Mesenchymal stem cell (in vitro differentiated cells and primary cell): ENCODE measurements around the gene ZNF444.
"Not testable (repeated sequence)": the region's sequence is repeated elsewhere in the genome, so short reads cannot be mapped to it uniquely, and the experiment has no call there.

Experiments used
- DNase-seq: peaks from one replicate; pipeline ENCODE4 v3.0.0-alpha.2; 2013
- H2AFZ ChIP-seq: one replicate; pipeline ENCODE4 v1.6.1; 2013; ENCODE audit warnings: low read depth, mild to moderate bottlenecking, control low read depth, inconsistent platforms, low read length, moderate library complexity
- H2AK5ac ChIP-seq: 2 replicates; pipeline ENCODE4 v1.6.1; 2013; ENCODE audit warnings: low read length, moderate library complexity, mild to moderate bottlenecking, inconsistent platforms; ENCODE audit not compliant: severe bottlenecking
- H2BK120ac ChIP-seq: one replicate; pipeline ENCODE4 v1.6.1; 2013; ENCODE audit warnings: low read depth, mild to moderate bottlenecking, inconsistent platforms, low read length, moderate library complexity
- H2BK12ac ChIP-seq, 2 experiments: one replicate each; pipeline ENCODE4 v1.6.1; 2013; ENCODE audit warnings: inconsistent platforms in 2 of 2, low read length in 2 of 2, mild to moderate bottlenecking in 2 of 2, moderate library complexity in 2 of 2, control low read depth in 1 of 2
- H2BK15ac ChIP-seq: one replicate; pipeline ENCODE4 v1.6.1; 2013; ENCODE audit warnings: mild to moderate bottlenecking, low read depth, inconsistent platforms; ENCODE audit not compliant: poor library complexity, severe bottlenecking
- H2BK5ac ChIP-seq: 2 replicates; pipeline ENCODE4 v1.6.1; 2013; ENCODE audit warnings: low read depth, mild to moderate bottlenecking, low read length, control low read depth, inconsistent platforms; ENCODE audit not compliant: poor library complexity, severe bottlenecking
- H3K14ac ChIP-seq, 2 experiments: one replicate each; pipeline ENCODE4 v1.6.1; 2013; ENCODE audit warnings: inconsistent platforms in 2 of 2, low read length in 2 of 2, control low read depth in 1 of 2, mild to moderate bottlenecking in 1 of 2, moderate library complexity in 1 of 2
- H3K18ac ChIP-seq, 2 experiments: one replicate each; pipeline ENCODE4 v1.6.1; 2013; ENCODE audit warnings: inconsistent platforms in 2 of 2, low read length in 2 of 2, control low read depth in 1 of 2, low read depth in 1 of 2, mild to moderate bottlenecking in 1 of 2
- H3K23ac ChIP-seq, 2 experiments: one replicate each; pipeline ENCODE4 v1.6.1; 2013; ENCODE audit warnings: inconsistent platforms in 2 of 2, low read length in 2 of 2, mild to moderate bottlenecking in 2 of 2, moderate library complexity in 2 of 2, control low read depth in 1 of 2
- H3K27ac ChIP-seq: 2 replicates; pipeline ENCODE4 v1.5.1; 2013; ENCODE audit warnings: mild to moderate bottlenecking, moderate library complexity, low read length, control low read depth, inconsistent platforms; ENCODE audit not compliant: poor library complexity, severe bottlenecking
- H3K27me3 ChIP-seq, 2 experiments: 2 replicates each; pipeline versions ENCODE4 v1.6.1 to v1.7.0; 2013; ENCODE audit warnings: low read length in 2 of 2, mild to moderate bottlenecking in 2 of 2, moderate library complexity in 2 of 2, control low read depth in 1 of 2, inconsistent platforms in 1 of 2; ENCODE audit not compliant: control insufficient read depth in 1 of 2, insufficient read depth in 1 of 2
- H3K36me3 ChIP-seq, 2 experiments: 2 replicates each; pipeline versions ENCODE4 v1.6.1 to v1.7.0; 2013; ENCODE audit warnings: low read length in 2 of 2, control low read depth in 1 of 2, inconsistent platforms in 1 of 2, low read depth in 1 of 2, mild to moderate bottlenecking in 1 of 2; ENCODE audit not compliant: insufficient read depth in 2 of 2, control insufficient read depth in 1 of 2
- H3K4ac ChIP-seq, 2 experiments: one replicate each; pipeline ENCODE4 v1.6.1; 2013; ENCODE audit warnings: inconsistent platforms in 2 of 2, low read length in 2 of 2, mild to moderate bottlenecking in 2 of 2, moderate library complexity in 2 of 2, control low read depth in 1 of 2, low read depth in 1 of 2
- H3K4me1 ChIP-seq: 2 replicates; pipeline ENCODE4 v1.6.1; 2013; ENCODE audit warnings: low read depth, low read length, control low read depth; ENCODE audit not compliant: control insufficient read depth, insufficient read depth
- H3K4me2 ChIP-seq: 2 replicates; pipeline ENCODE4 v1.6.1; 2013; ENCODE audit warnings: low read length, mild to moderate bottlenecking, inconsistent platforms; ENCODE audit not compliant: poor library complexity, severe bottlenecking
- H3K4me3 ChIP-seq, 2 experiments: 2 replicates each; pipeline versions ENCODE4 v1.5.1 to v1.7.0; 2013; ENCODE audit warnings: low read length in 2 of 2, mild to moderate bottlenecking in 2 of 2, control low read depth in 1 of 2, low read depth in 1 of 2; ENCODE audit not compliant: insufficient read depth in 1 of 2
- H3K79me1 ChIP-seq: replicated peaks from 2 replicates; pipeline ENCODE4 v1.6.1; 2013; ENCODE audit warnings: mild to moderate bottlenecking, control low read depth, low read length, inconsistent platforms; ENCODE audit not compliant: poor library complexity, severe bottlenecking
- H3K9ac ChIP-seq: 2 replicates; pipeline ENCODE4 v1.7.0; 2013; ENCODE audit warnings: mild to moderate bottlenecking, low read length, moderate library complexity
- H3K9me3 ChIP-seq: 2 replicates; pipeline ENCODE4 v1.7.0; 2013; ENCODE audit warnings: mild to moderate bottlenecking, low read length; ENCODE audit not compliant: control insufficient read depth
- H4K8ac ChIP-seq: one replicate; pipeline ENCODE4 v1.6.1; 2013; ENCODE audit warnings: inconsistent platforms, mild to moderate bottlenecking, low read length, moderate library complexity
- H4K91ac ChIP-seq: one replicate; pipeline ENCODE4 v1.6.1; 2013; ENCODE audit warnings: mild to moderate bottlenecking, low read length, inconsistent platforms
- WGBS: methylation state at CpG from one replicate; pipeline ENCODE4 v1.1.7; 2013; ENCODE audit warnings: mixed read lengths; 5-methylcytosine and 5-hydroxymethylcytosine counted together

The ZNF444 gene

GRCh38 chr19:56098237-56098636 is 42.9 kb upstream of the ZNF444 start:
- H4K8ac ChIP-seq, H3K4ac ChIP-seq, H2AK5ac ChIP-seq, H3K18ac ChIP-seq, H2BK5ac ChIP-seq, H2BK15ac ChIP-seq, H3K4me2 ChIP-seq, H3K4me3 ChIP-seq, H3K9me3 ChIP-seq, H3K4me1 ChIP-seq, H4K91ac ChIP-seq, H2AFZ ChIP-seq, H3K14ac ChIP-seq, H3K9ac ChIP-seq, H2BK12ac ChIP-seq, DNase-seq, H3K27ac ChIP-seq, H2BK120ac ChIP-seq, H3K27me3 ChIP-seq, H3K23ac ChIP-seq: not testable (repeated sequence)
- Histone ChIP-seq H3K79me1 (peaks cover 38% of the 10 kb centered on the region), H3K36me3 (peaks cover 43 to 81% of the 10 kb centered on the region in 2 experiments)
- WGBS: 100% methylated on average over 19 of the region's 21 CpGs

DNA sequence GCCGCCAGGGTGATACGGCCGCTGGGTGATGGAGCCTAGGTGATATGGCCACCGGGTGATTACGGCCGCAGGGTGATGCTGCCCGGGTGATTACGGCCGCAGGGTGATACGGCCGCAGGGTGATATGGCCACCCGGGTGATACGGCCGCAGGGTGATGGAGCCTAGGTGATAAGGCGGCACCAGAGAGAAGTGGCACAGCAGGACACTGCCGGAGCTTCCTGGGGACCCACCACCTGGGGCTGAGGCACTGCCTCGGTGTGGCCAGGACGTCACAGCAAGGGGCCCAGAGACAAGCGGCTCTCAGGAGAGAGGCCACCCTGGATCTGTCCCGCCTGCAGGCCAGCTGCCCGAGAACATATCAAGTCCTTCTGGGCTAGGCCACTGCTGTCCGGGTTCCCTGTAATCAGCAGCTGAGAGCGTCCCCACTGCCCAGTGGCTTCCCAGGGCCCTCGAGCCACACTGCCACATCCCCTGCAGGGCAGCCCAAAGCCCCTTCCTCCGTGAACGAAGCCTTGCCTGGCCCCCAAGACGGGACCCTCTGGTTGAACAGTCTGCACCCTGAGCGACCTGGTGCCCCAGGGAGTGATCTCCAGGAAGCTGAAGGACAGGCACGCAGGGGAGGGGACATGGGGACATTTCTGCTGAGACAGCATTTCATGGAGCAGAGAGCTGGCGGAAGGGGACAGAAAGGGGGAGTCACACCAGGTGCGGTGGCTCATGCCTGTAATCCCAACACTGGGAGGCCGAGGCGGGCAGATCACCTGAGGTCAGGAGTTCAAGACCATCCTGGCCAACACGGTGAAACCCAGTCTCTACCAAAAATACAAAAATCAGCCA is 42.1 kb upstream of the ZNF444 start:
- Histone ChIP-seq H2BK120ac (no peak overlapping the region), H3K4ac (no peak overlapping the region), H3K4me1 (peaks cover 6% of the 10 kb centered on the region), H2AK5ac (no peak overlapping the region), H3K4me2 (no peak overlapping the region), H2BK12ac (no peak overlapping the region), H3K23ac (no peak overlapping the region), H3K79me1 (peaks cover 33% of the 10 kb centered on the region), H2BK5ac (no peak overlapping the region), H3K14ac (no peak overlapping the region), H3K36me3 (peaks cover 37 to 80% of the 10 kb centered on the region in 2 experiments), H4K91ac (no peak overlapping the region), H3K18ac (no peak overlapping the region), H4K8ac (no peak overlapping the region), H3K27ac (no peak overlapping the region), H3K9ac (no peak overlapping the region), H3K9me3 (no peaks in the 10 kb centered on the region), H2AFZ (no peak overlapping the region), H3K4me3 (no peak overlapping the region), H2BK15ac (no peak overlapping the region), H3K27me3 (no peaks in the 10 kb centered on the region)
- WGBS: 98% methylated on average over 30 of the region's 34 CpGs
- no peak for DNase-seq

GRCh38 chr19:56099638-56100539 is 41.2 kb upstream of the ZNF444 start:
- no peak overlapping the region for H3K14ac ChIP-seq
- DNase-seq: no peak

DNA sequence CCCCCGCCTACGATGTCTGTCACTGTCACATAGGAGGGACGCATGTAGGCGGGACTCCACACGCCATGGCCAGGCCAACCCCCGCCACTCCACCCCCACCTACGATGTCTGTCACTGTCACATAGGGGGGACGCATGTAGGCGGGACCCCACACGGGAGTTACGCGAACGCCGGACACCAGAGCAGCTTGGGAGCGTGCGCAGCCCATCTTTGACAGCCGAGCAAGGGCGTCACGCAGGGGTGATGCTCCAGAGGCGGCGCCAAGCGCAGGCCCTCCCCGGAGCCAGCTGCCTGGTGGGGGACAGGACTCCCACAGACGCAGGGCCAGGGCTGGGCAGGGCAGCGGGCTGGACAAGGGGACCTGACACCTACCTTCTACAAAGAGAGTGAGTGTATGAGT is 40.0 kb upstream of the ZNF444 start:
- H3K14ac ChIP-seq: no peak overlapping the region
- H4K8ac ChIP-seq: no peak overlapping the region
- no peak overlapping the region for H2AFZ ChIP-seq
- no peak overlapping the region for H3K18ac ChIP-seq
- no peak overlapping the region for H2BK5ac ChIP-seq
- H3K4me1 ChIP-seq: peaks cover 22% of the 10 kb centered on the region
- H3K79me1 ChIP-seq: peaks cover 30% of the 10 kb centered on the region
- H3K23ac ChIP-seq: no peak overlapping the region
- H3K9ac ChIP-seq: no peak overlapping the region
- no peaks in the 10 kb centered on the region for H3K27me3 ChIP-seq
- H2BK12ac ChIP-seq: no peak overlapping the region
- H3K36me3 ChIP-seq: peaks cover 25 to 78% of the 10 kb centered on the region in 2 experiments
- H2BK15ac ChIP-seq: no peak overlapping the region
- no peak overlapping the region for H2AK5ac ChIP-seq
- no peak overlapping the region for H3K4me2 ChIP-seq
- no peak overlapping the region for H2BK120ac ChIP-seq
- H3K27ac ChIP-seq: no peak overlapping the region
- no peak for DNase-seq
- WGBS: 91% methylated on average over 25 of the region's 25 CpGs
- no peak overlapping the region for H3K4me3 ChIP-seq
- no peak overlapping the region for H4K91ac ChIP-seq
- H3K9me3 ChIP-seq: no peaks in the 10 kb centered on the region
- H3K4ac ChIP-seq: no peak overlapping the region

More at GRCh38 chr19:56099638-56100539, 41.2 kb upstream of the ZNF444 start:
- H2BK120ac ChIP-seq: no peak overlapping the region
- H3K4me3 ChIP-seq: no peak overlapping the region
- no peak overlapping the region for H4K91ac ChIP-seq
- no peak overlapping the region for H2BK5ac ChIP-seq
- H3K9me3 ChIP-seq: no peaks in the 10 kb centered on the region
- H3K36me3 ChIP-seq: peaks cover 36 to 81% of the 10 kb centered on the region in 2 experiments
- H4K8ac ChIP-seq: no peak overlapping the region
- no peak overlapping the region for H3K18ac ChIP-seq
- no peak overlapping the region for H2BK15ac ChIP-seq
- H3K27ac ChIP-seq: no peak overlapping the region
- peaks cover 12% of the 10 kb centered on the region for H3K4me1 ChIP-seq
- no peak overlapping the region for H2BK12ac ChIP-seq
- H3K4me2 ChIP-seq: no peak overlapping the region
- H3K79me1 ChIP-seq: peaks cover 32% of the 10 kb centered on the region
- WGBS: 97% methylated on average over 31 of the region's 31 CpGs
- H3K23ac ChIP-seq: no peak overlapping the region
- H3K27me3 ChIP-seq: no peaks in the 10 kb centered on the region
- no peak overlapping the region for H2AFZ ChIP-seq
- no peak overlapping the region for H3K4ac ChIP-seq
- no peak overlapping the region for H2AK5ac ChIP-seq
- H3K9ac ChIP-seq: no peak overlapping the region
